Heart left ventricle (tissue), 13 donors: ENCODE measurements around the gene RELCH.

Experiments
- POLR2A ChIP-seq, 2 donors: fragments of 450-650 bp; IDR thresholded peaks; one replicate each; pipeline ENCODE4 v1.6.1; 2017; ENCODE audit warnings: antibody characterized with exemption in 2 of 2, mild to moderate bottlenecking in 2 of 2, moderate library complexity in 2 of 2
- TF ChIP-seq, protein P1 (sequence below), 12 donors: fragments of 200-600 bp; sonication (generic) in 4 of 12; IDR thresholded peaks; one replicate each; pipeline versions ENCODE4 v1.5.0 to v1.8.0; 2018 to 2022; ENCODE audit warnings: antibody characterized with exemption in 12 of 12, mild to moderate bottlenecking in 5 of 12
- donor health status: ischemic (EF 13 %, LVEDD 7.1; RV severe dilation, severe dysfunction).
- donor health status: DM: no; HTN: yes; CAD: no.
- donor health status: DM: no; HTN: no; CAD: no.
- donor health status: ischemic (EF 25% LVEDD 6.9; RV normal size, moderate dysfunction).
- donor health status: ischemic (EF 25% LVEDD 5.7; RV mildly dilated, moderate dysfunction).
- donor health status: ischemic (EF 35%, LVEDD 5.7; RV mildly dilated, moderate dysfunction).
- donor health status: nonischemic (EF 11% LVEDD 7.7; RV severe dilation, severe dysfunction).
- donor health status: DM: yes; HTN: yes; CAD: no.
- donor health status: PGD.
- donor health status: ischemic (EF 29% LVEDD 5.4; RV normal size, mild dysfunction).
- donor health status: nonischemic (EF 23%, LVEDD 6.1; RV moderate dilation, normal function).

DNA sequence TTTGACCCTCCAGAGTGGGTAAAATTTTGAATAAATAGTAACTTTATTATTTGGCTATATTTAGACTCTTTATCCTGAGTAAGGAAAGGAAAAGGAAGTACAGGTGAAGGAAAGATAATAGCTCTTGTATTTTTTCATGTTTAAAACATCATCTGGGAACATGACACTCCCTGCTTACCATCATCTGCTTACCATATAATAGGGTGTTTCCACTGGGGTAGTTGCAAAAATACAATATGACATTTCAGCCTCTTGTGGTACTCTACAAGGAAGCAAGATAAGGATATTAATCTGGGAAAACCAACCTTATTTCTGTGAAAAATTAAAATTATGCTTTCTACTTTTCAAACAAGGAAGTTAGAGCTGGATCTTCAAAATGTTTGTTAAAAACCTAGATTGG lies 9.9 kb downstream of the RELCH start:
- TF ChIP-seq, protein P1, sequence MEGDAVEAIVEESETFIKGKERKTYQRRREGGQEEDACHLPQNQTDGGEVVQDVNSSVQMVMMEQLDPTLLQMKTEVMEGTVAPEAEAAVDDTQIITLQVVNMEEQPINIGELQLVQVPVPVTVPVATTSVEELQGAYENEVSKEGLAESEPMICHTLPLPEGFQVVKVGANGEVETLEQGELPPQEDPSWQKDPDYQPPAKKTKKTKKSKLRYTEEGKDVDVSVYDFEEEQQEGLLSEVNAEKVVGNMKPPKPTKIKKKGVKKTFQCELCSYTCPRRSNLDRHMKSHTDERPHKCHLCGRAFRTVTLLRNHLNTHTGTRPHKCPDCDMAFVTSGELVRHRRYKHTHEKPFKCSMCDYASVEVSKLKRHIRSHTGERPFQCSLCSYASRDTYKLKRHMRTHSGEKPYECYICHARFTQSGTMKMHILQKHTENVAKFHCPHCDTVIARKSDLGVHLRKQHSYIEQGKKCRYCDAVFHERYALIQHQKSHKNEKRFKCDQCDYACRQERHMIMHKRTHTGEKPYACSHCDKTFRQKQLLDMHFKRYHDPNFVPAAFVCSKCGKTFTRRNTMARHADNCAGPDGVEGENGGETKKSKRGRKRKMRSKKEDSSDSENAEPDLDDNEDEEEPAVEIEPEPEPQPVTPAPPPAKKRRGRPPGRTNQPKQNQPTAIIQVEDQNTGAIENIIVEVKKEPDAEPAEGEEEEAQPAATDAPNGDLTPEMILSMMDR (IDR thresholded peaks at IDR 0.05) = no peak
- no peak for TF ChIP-seq POLR2A (IDR thresholded peaks at IDR 0.05)
